Right lobe of liver (tissue), 6 donors: ENCODE measurements around the gene CHL1. TPM values are rescaled to one million over a fixed set of nuclear protein-coding genes. Genes with fewer than 3 reads are reported as not detected.

ENCODE experiments used
- ATAC-seq, 4 donors: fragments of 200-7000 bp; cut with Tn5 transposase; one replicate each; pipeline ENCODE4 v1.9.1; 2020; ENCODE audit warnings: mild to moderate bottlenecking in 4 of 4, moderate library complexity in 4 of 4
- DNase-seq, 3 donors: peaks; one replicate each; pipeline ENCODE4 v3.0.0-alpha.2; 2020
- H3K27ac ChIP-seq, 3 donors: fragments of 200-600 bp; one replicate each; pipeline ENCODE4 v1.8.0; 2022
- H3K27me3 ChIP-seq, 2 donors: fragments of 200-600 bp; one replicate each; pipeline ENCODE4 v1.8.0; 2022
- H3K36me3 ChIP-seq, 4 donors: fragments of 200-600 bp; sonication (generic) in 1 of 4; one replicate each; pipeline versions ENCODE4 v1.5.1 to v1.8.0; 2017 to 2022; ENCODE audit warnings: control low read depth in 1 of 4
- H3K4me1 ChIP-seq, 4 donors: fragments of 200-600 bp; sonication (generic) in 1 of 4; one replicate each; pipeline versions ENCODE4 v1.5.1 to v1.8.0; 2017 to 2022; ENCODE audit warnings: control low read depth in 1 of 4
- H3K4me3 ChIP-seq, 3 donors: fragments of 200-600 bp; one replicate each; pipeline ENCODE4 v1.8.0; 2022
- H3K9me3 ChIP-seq, 4 donors: fragments of 200-600 bp; sonication (generic) in 1 of 4; one replicate each; pipeline versions ENCODE4 v1.5.1 to v1.8.0; 2017 to 2022; ENCODE audit warnings: control low read depth in 1 of 4
- POLR2A ChIP-seq: fragments of 450-650 bp; IDR thresholded peaks from one replicate; pipeline ENCODE4 v1.6.1; 2017; ENCODE audit warnings: antibody characterized with exemption, mild to moderate bottlenecking
- WGBS: methylation state at CpG from one replicate; pipeline ENCODE4 v1.1.6; 2018; ENCODE audit warnings: low coverage, low lambda C conversion rate; ENCODE audit not compliant: insufficient coverage; ENCODE audit errors: missing lambda C conversion rate; 5-methylcytosine and 5-hydroxymethylcytosine counted together
- intact Hi-C, 2 donors: fragments of 100-400 bp; cut with DNase I; formaldehyde crosslinking; loops; one replicate each; pipeline versions ENCODE4 v1.11.2 to v1.14.1; 2022
- total RNA-seq, 6 experiments: library from RNA; depleted of rRNA in 2 of 6; stranded (reverse); fragments of >200 nt in 2 of 6; fragmentation: NEBNext Ultra II Directional in 3 of 6; extraction: Animal tissue kit (Norgen Biotek cat#: 25700) in 3 of 6; gene quantifications; one replicate each; pipeline versions ENCODE4 v1.1.0 to v1.2.4, GENCODE V29; 2016 to 2023
- TF ChIP-seq, protein P1 (sequence below), 4 donors: fragments of 200-600 bp in 3 of 4; fragments of 450-650 bp in 1 of 4; IDR thresholded peaks; one replicate each; pipeline versions ENCODE4 v1.5.1 to v1.8.0; 2016 to 2022; ENCODE audit warnings: antibody characterized with exemption in 4 of 4, mild to moderate bottlenecking in 2 of 4
- donor health status: DM: no; HTN: yes; CAD: no.
- donor health status: DM: no; HTN: no; CAD: no.
- donor health status: DM: no; HTN: no; CAD: no.
- donor health status: DM: no; HTN: yes; CAD: no.
- donor health status: DM: no; HTN: yes; CAD: no.

CHL1 gene
- total RNA-seq, 6 experiments from 2014 or later = 0.06 to 1.1 (median 0.86) TPM

DNA sequence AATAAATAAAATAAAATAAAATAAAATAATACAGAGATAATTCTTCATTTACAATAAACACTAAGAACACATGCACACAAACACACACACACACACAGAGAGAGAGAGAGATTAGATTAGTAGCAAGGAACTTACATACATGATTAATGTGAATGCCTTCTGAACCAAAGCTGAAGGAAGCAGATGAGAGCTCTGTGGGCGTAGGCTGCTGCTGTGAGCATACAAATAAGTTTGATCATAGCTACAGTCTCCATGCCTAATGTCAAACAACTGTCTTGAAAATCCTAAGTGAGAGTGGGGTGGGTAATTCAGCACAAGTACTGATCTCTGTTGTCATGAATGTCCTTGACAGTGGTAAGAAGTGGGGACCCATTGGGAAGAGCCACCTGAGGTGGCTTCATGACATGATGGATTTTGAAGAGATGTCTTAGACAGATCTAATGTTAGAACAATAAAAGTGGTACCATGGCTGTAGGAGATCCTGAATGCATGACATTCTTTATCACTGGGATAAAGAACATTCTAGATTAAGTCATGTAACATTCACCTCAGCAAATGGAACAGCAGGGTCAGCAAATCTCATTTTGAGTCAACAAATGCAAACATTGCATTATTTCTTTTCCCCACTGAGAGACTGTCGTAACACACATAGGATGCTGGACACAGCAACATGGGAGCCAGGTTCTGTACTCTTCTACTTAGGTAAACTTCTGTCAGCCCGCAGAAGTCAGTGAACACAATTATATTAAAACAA, 46.2 kb downstream of the CHL1 start:
- no peaks in the 10 kb centered on the region for H3K36me3 ChIP-seq
- no peak for ATAC-seq
- no peak overlapping the region for H3K4me3 ChIP-seq
- 61% methylated on average over 3 of the region's 3 CpGs for WGBS
- intact Hi-C loops = no loop called here
- no peak for DNase-seq
- H3K4me1 ChIP-seq = no peaks in the 10 kb centered on the region
- no peaks in the 10 kb centered on the region for H3K27me3 ChIP-seq
- H3K9me3 ChIP-seq = no peaks in the 10 kb centered on the region
- no peak overlapping the region for H3K27ac ChIP-seq
- TF ChIP-seq POLR2A = no peak
- TF ChIP-seq, protein P1, sequence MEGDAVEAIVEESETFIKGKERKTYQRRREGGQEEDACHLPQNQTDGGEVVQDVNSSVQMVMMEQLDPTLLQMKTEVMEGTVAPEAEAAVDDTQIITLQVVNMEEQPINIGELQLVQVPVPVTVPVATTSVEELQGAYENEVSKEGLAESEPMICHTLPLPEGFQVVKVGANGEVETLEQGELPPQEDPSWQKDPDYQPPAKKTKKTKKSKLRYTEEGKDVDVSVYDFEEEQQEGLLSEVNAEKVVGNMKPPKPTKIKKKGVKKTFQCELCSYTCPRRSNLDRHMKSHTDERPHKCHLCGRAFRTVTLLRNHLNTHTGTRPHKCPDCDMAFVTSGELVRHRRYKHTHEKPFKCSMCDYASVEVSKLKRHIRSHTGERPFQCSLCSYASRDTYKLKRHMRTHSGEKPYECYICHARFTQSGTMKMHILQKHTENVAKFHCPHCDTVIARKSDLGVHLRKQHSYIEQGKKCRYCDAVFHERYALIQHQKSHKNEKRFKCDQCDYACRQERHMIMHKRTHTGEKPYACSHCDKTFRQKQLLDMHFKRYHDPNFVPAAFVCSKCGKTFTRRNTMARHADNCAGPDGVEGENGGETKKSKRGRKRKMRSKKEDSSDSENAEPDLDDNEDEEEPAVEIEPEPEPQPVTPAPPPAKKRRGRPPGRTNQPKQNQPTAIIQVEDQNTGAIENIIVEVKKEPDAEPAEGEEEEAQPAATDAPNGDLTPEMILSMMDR (IDR thresholded peaks at IDR 0.05) = no peak

DNA sequence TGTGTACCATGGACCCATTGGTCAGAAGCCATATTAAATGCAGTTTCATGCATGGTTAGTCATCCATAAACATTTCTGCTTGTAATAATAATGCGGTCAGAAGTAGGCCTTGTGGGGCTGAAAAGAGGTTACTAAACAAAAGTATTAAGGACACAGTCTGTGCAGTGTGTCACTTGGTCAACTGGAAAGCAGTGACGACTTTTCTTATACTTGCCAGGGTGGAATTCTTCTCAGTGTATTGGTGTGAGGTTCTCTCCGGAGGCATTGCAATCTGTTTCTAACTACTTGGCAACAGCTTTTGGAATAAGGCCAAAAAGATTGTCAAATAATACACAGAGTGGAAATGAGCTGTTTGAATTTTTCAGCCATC, 46.8 kb downstream of the CHL1 start:
- intact Hi-C loops = no loop called here
- WGBS = 44% methylated on average over 3 of the region's 3 CpGs
- H3K9me3 ChIP-seq = no peaks in the 10 kb centered on the region

DNA sequence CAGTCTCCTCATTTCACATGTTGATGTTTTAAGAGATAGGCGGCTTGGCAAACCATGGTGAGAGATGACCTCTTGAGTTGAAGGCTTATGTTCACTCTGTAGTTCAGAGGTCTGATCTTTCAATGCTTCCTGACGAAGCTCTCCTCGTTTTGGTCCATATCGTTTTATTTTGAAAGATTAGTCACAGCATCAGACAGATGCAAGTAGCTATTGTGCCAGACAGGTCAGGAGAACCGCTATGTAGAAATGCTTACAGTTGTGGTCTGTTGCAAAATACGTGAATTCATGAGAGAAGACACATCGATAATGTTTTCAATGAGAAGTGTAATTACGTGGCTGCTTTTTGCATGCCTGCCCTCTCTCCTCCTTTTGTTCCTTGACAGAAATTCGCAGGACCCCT, 47.5 kb downstream of the CHL1 start:
- DNase-seq (no peak), ATAC-seq (no peak)
- TF ChIP-seq, protein P1 (IDR thresholded peaks at IDR 0.05) = no peak
- no peak for TF ChIP-seq POLR2A
- H3K27ac ChIP-seq = no peak overlapping the region
- no peaks in the 10 kb centered on the region for H3K9me3 ChIP-seq
- no peaks in the 10 kb centered on the region for H3K27me3 ChIP-seq
- intact Hi-C loops = no loop called here
- H3K4me1 ChIP-seq = no peaks in the 10 kb centered on the region
- no peaks in the 10 kb centered on the region for H3K36me3 ChIP-seq
- no peak overlapping the region for H3K4me3 ChIP-seq
- WGBS = 52% methylated on average over 9 of the region's 9 CpGs

More for the DNA sequence above, 46.8 kb downstream of the CHL1 start:
- no peaks in the 10 kb centered on the region for H3K27me3 ChIP-seq
- ATAC-seq (no peak), DNase-seq (no peak)
- TF ChIP-seq POLR2A = no peak
- TF ChIP-seq, protein P1 (IDR thresholded peaks at IDR 0.05) = no peak
- no peak overlapping the region for H3K27ac ChIP-seq
- H3K4me3 ChIP-seq = no peak overlapping the region
- no peaks in the 10 kb centered on the region for H3K36me3 ChIP-seq
- H3K4me1 ChIP-seq = no peaks in the 10 kb centered on the region

DNA sequence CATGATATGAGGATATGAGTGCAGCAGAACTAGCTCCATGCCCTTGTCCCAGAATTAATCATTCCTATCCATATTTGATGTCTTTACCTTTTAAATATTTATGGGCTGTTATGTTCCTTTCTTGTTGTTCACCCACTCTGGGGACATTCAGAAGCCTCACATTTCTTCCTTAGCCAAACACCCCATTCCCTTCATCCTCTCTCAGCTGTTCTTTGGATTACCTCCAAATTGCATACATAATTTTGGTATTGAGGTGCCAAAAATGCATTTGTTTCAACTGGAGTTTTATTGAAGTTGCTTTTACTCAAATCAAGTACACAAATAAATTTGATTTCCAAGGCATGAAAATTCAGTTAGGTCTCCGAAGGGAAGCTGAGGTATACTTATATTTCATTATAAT, 51.4 kb downstream of the CHL1 start:
- 25% methylated on average over 1 of the region's 1 CpG for WGBS
- Histone ChIP-seq H3K9me3 (no peaks in the 10 kb centered on the region), H3K4me1 (no peaks in the 10 kb centered on the region), H3K36me3 (no peaks in the 10 kb centered on the region), H3K27ac (no peak overlapping the region), H3K4me3 (no peak overlapping the region), H3K27me3 (no peaks in the 10 kb centered on the region)
- no peak for DNase-seq
- intact Hi-C loops = no loop called here
- no peak for ATAC-seq
- no peak for TF ChIP-seq POLR2A
- TF ChIP-seq, protein P1 (IDR thresholded peaks at IDR 0.05) = no peak
